SK-N-SH (cell line): ENCODE results near the gene SGPL1.

Experiments used
- EP300 ChIP-seq, 2 experiments: IDR thresholded peaks; 2 replicates each; pipeline versions ENCODE4 v1.4.0 to v1.6.1; 2012; ENCODE audit warnings: borderline replicate concordance in 1 of 2, low read depth in 1 of 2, low read length in 1 of 2
- EZH2phosphoT487 ChIP-seq: fragments of 200-600 bp; sonication (generic); IDR thresholded peaks from 2 replicates; pipeline ENCODE4 v1.6.1; 2017; ENCODE audit warnings: low read depth, mixed run types, mild to moderate bottlenecking, antibody characterized with exemption, moderate library complexity, borderline replicate concordance
- POLR2AphosphoS5 ChIP-seq: IDR thresholded peaks from 2 replicates; pipeline ENCODE4 v1.6.1; 2012; ENCODE audit warnings: low read depth, low read length
- RAD21 ChIP-seq: IDR thresholded peaks from 2 replicates; pipeline ENCODE4 v1.6.1; 2012; ENCODE audit warnings: mild to moderate bottlenecking, low read length
- SIN3A ChIP-seq: IDR thresholded peaks from 2 replicates; pipeline ENCODE4 v1.6.1; 2012; ENCODE audit warnings: low read depth, mild to moderate bottlenecking, low read length, moderate library complexity, borderline replicate concordance
- TCF12 ChIP-seq: IDR thresholded peaks from 2 replicates; pipeline ENCODE4 v1.4.0; 2012
- TF ChIP-seq, protein P1 (sequence below): fragments of 200-600 bp; sonication (generic); IDR thresholded peaks from 2 replicates; pipeline ENCODE4 v1.6.1; 2017; ENCODE audit warnings: antibody characterized with exemption, mild to moderate bottlenecking, moderate library complexity

DNA sequence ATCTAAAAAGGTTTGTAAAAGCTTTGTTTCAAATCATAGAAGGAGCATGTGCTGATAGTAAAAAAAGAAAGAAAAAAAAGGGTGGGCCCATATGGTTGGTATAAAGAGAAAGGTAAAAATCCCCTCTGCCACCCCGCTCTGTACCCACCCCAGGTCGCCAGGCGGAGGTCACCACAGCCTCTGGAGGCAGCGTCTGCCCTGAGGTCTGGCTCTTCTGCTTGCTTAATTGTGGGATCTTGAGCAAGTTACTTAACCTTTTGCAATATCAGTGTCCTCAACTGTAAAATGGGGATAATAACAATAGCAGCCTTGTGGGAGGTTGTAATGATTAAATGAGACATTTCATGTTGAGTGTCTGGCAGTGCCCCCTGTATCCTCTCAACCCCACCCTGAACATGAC is 83.3 kb downstream of the SGPL1 start:
- TF ChIP-seq, protein P1, sequence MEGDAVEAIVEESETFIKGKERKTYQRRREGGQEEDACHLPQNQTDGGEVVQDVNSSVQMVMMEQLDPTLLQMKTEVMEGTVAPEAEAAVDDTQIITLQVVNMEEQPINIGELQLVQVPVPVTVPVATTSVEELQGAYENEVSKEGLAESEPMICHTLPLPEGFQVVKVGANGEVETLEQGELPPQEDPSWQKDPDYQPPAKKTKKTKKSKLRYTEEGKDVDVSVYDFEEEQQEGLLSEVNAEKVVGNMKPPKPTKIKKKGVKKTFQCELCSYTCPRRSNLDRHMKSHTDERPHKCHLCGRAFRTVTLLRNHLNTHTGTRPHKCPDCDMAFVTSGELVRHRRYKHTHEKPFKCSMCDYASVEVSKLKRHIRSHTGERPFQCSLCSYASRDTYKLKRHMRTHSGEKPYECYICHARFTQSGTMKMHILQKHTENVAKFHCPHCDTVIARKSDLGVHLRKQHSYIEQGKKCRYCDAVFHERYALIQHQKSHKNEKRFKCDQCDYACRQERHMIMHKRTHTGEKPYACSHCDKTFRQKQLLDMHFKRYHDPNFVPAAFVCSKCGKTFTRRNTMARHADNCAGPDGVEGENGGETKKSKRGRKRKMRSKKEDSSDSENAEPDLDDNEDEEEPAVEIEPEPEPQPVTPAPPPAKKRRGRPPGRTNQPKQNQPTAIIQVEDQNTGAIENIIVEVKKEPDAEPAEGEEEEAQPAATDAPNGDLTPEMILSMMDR = no peak
- TF ChIP-seq EP300 (IDR thresholded peaks at IDR 0.05; ENCODE audit: borderline replicate concordance in 1 of 2, low read depth in 1 of 2, low read length in 1 of 2) = no peak
- TF ChIP-seq POLR2AphosphoS5 = no peak
- TF ChIP-seq EZH2phosphoT487 = no peak
- no peak for TF ChIP-seq TCF12
- TF ChIP-seq SIN3A = no peak
- no peak for TF ChIP-seq RAD21
